ENCODE data around the gene AGMAT.

GRCh38 chr1:15609631-15610030 is 24.8 kb upstream of the AGMAT start:
- no peak for TF ChIP-seq POLR2AphosphoS5 (IDR thresholded peaks at IDR 0.05)
- TF ChIP-seq POLR2A (IDR thresholded peaks at IDR 0.05), result no peak
- TF ChIP-seq CTCF (IDR thresholded peaks at IDR 0.05), result no peak

All from upper lobe of left lung (tissue), 4 donors.